CD4-positive, alpha-beta memory T cell (primary cell): ENCODE measurements around the gene HIF3A. TPM values are rescaled to one million over a fixed set of nuclear protein-coding genes. Genes with fewer than 3 reads are reported as not detected.
"Not testable (repeated sequence)": the region's sequence is repeated elsewhere in the genome, so short reads cannot be mapped to it uniquely, and the experiment has no call there.

Source experiments
- CTCF ChIA-PET: fragments of 350-600 bp; sonication (Branson Sonifier 250); formaldehyde crosslinking; loops from one replicate; lab custom pipeline; 2021; ENCODE audit warnings: inconsistent platforms; ENCODE audit not compliant: partially characterized antibody; lab: Charles Lee
- POLR2A ChIA-PET: fragments of 350-600 bp; sonication (Branson Sonifier 250); formaldehyde crosslinking; loops from one replicate; lab custom pipeline; 2021; ENCODE audit not compliant: partially characterized antibody; lab: Charles Lee
- DNase-seq, 5 donors: peaks; one replicate each; pipeline versions ENCODE4 v3.0.0 to v3.0.0-alpha.2; 2020 to 2022; ENCODE audit warnings: mixed read lengths in 1 of 5
- H3K27ac ChIP-seq: one replicate; pipeline ENCODE4 v1.7.0; 2013; ENCODE audit warnings: low read depth, low read length
- H3K27me3 ChIP-seq: 2 replicates; pipeline ENCODE4 v1.7.0; 2013; ENCODE audit warnings: mild to moderate bottlenecking, low read length, moderate library complexity; ENCODE audit not compliant: insufficient read depth
- H3K36me3 ChIP-seq: 2 replicates; pipeline ENCODE4 v1.7.0; 2013; ENCODE audit warnings: mild to moderate bottlenecking, low read length, moderate library complexity; ENCODE audit not compliant: insufficient read depth
- H3K4me1 ChIP-seq: 2 replicates; pipeline ENCODE4 v1.7.0; 2013; ENCODE audit warnings: mild to moderate bottlenecking, low read length, moderate library complexity; ENCODE audit not compliant: insufficient read depth
- H3K4me3 ChIP-seq, 2 donors: one replicate each; pipeline ENCODE4 v1.7.0; 2013; ENCODE audit warnings: low read length in 2 of 2, mild to moderate bottlenecking in 1 of 2
- H3K9me3 ChIP-seq, 2 donors: one replicate each; pipeline ENCODE4 v1.7.0; 2013; ENCODE audit warnings: low read length in 2 of 2, control low read depth in 1 of 2; ENCODE audit not compliant: control insufficient read depth in 1 of 2
- H3K27ac Mint-ChIP-seq, 7 donors: one replicate each; pipeline ENCODE4 v1.8.0; 2020 to 2021; ENCODE audit warnings: mixed read lengths in 7 of 7, mild to moderate bottlenecking in 6 of 7, inconsistent platforms in 3 of 7, moderate library complexity in 3 of 7
- H3K27me3 Mint-ChIP-seq, 2 donors: one replicate each; pipeline ENCODE4 v1.8.0; 2020 to 2021; ENCODE audit warnings: mixed read lengths in 2 of 2
- H3K36me3 Mint-ChIP-seq, 2 donors: one replicate each; pipeline ENCODE4 v1.8.0; 2020 to 2021; ENCODE audit warnings: mixed read lengths in 2 of 2, inconsistent platforms in 1 of 2, mild to moderate bottlenecking in 1 of 2
- H3K4me1 Mint-ChIP-seq, 4 donors: one replicate each; pipeline ENCODE4 v1.8.0; 2020 to 2021; ENCODE audit warnings: mixed read lengths in 4 of 4, mild to moderate bottlenecking in 1 of 4
- H3K4me3 Mint-ChIP-seq, 8 donors: one replicate each; pipeline ENCODE4 v1.8.0; 2020 to 2021; ENCODE audit warnings: mixed read lengths in 8 of 8, mild to moderate bottlenecking in 7 of 8, moderate library complexity in 6 of 8, inconsistent platforms in 3 of 8
- H3K9me3 Mint-ChIP-seq, 8 donors: one replicate each; pipeline ENCODE4 v1.8.0; 2020 to 2021; ENCODE audit warnings: mixed read lengths in 8 of 8, mild to moderate bottlenecking in 5 of 8, inconsistent platforms in 3 of 8, moderate library complexity in 1 of 8
- intact Hi-C: fragments of 100-400 bp; cut with micrococcal nuclease; formaldehyde crosslinking; loops from one replicate; pipeline ENCODE4 v1.15.1; 2023
- polyA plus RNA-seq, 2 donors: library from polyadenylated mRNA; unstranded; fragments of 300-500 nt; fragmentation: Illumina TruSeq; gene quantifications; one replicate each; pipeline ENCODE4 v1.2.3, GENCODE V29; 2021
- total RNA-seq, 2 experiments: library from RNA; stranded (reverse); gene quantifications; one replicate each; pipeline ENCODE4 v1.2.3, GENCODE V29; 2021

HIF3A gene
- total and polyA plus RNA-seq, 4 experiments from 2014 or later = not detected

DNA sequence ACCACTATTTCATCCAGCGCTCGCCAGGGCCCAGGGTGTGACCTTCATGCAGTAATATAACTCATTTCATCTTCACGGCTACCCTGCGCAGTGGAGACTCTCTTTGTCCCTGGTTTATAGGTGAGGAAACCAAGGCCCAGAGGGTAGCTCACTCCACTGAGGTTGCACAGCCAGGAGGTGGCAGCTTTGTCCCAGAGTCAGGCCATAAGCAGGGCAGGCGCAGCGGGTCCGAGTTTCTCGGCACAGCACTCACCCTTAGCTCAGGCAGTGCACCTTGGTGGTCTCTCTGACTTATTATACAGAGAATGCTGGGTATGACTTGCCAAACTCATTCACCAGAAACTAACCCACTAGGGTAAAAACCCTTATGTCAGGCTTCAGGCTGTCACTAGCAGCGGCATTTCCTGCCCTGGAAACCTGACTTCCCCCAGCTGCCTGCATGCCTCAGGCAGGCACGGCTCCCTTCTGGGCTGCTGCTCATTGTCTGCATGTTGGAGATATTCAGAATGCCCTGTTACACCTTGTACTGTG is 74.6 kb downstream of the HIF3A start:
- H3K27me3 ChIP-seq = no peaks in the 10 kb centered on the region
- ChIA-PET POLR2A (no interaction called here), CTCF (interaction anchor here (0.5 to 1.0 kb wide), 3 partner anchors 24 to 1738 kb away, joined by 3 to 7 read pairs (median 3); no protein-coding TSS in a partner anchor)
- no peak for DNase-seq
- H3K4me1 ChIP-seq = peaks cover 13% of the 10 kb centered on the region
- intact Hi-C loops = no loop called here
- Mint-ChIP-seq H3K27ac (peak overlapping the region in 3 of 7 donors; percentile 26 to 84 (median 64)), H3K27me3 (no peaks in the 10 kb centered on the region), H3K4me1 (peaks cover 12 to 32% (median 18%) of the 10 kb centered on the region in 4 donors), H3K9me3 (no peaks in the 10 kb centered on the region), H3K36me3 (peaks cover 18 to 26% of the 10 kb centered on the region in 2 donors), H3K4me3 (peak overlapping the region in 1 of 8 donors; percentile 26)
- no peaks in the 10 kb centered on the region for H3K9me3 ChIP-seq
- H3K27ac ChIP-seq = no peak overlapping the region
- peaks cover 7% of the 10 kb centered on the region for H3K36me3 ChIP-seq
- H3K4me3 ChIP-seq = no peak overlapping the region

DNA sequence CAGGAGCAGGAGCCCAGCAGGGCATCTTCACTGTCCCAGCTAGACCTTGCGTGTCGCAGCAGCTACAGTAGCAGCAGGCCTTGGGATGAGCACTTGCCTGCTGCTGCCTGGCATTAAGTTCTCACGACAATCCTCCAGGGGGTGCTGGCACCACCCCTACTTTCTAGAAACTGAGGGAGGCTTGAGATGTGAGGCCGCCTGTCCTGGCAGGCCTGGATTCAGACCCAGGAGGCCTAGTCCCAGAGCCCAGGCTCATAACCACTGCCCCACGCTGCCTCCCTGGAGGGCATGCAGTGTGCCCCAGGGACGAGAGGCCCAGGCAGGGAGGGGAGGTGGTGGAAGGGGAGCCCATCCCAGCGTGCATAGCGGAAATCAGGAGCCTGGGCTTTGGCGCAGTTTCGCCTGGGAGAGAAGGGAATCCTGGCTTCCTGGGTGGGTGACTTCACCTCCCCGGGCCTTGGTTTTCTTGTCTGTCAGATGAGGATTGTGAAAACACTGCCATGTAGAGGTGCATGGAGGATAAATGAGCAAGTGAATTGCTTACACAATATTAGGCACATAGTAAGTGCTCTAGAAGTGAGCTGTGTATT is 76.2 kb downstream of the HIF3A start:
- Mint-ChIP-seq H3K9me3 (no peaks in the 10 kb centered on the region), H3K4me1 (peaks cover 12 to 28% (median 19%) of the 10 kb centered on the region in 4 donors), H3K4me3 (no peak overlapping the region), H3K27ac (peak overlapping the region in 1 of 7 donors; percentile 22), H3K27me3 (no peaks in the 10 kb centered on the region), H3K36me3 (peaks cover 24 to 34% of the 10 kb centered on the region in 2 donors)
- intact Hi-C loops = no loop called here
- ChIA-PET CTCF (no interaction called here), POLR2A (no interaction called here)
- Histone ChIP-seq H3K9me3 (no peaks in the 10 kb centered on the region), H3K4me1 (peaks cover 13% of the 10 kb centered on the region), H3K27me3 (no peaks in the 10 kb centered on the region), H3K27ac (no peak overlapping the region), H3K4me3 (no peak overlapping the region), H3K36me3 (peaks cover 22% of the 10 kb centered on the region)
- DNase-seq = no peak

DNA sequence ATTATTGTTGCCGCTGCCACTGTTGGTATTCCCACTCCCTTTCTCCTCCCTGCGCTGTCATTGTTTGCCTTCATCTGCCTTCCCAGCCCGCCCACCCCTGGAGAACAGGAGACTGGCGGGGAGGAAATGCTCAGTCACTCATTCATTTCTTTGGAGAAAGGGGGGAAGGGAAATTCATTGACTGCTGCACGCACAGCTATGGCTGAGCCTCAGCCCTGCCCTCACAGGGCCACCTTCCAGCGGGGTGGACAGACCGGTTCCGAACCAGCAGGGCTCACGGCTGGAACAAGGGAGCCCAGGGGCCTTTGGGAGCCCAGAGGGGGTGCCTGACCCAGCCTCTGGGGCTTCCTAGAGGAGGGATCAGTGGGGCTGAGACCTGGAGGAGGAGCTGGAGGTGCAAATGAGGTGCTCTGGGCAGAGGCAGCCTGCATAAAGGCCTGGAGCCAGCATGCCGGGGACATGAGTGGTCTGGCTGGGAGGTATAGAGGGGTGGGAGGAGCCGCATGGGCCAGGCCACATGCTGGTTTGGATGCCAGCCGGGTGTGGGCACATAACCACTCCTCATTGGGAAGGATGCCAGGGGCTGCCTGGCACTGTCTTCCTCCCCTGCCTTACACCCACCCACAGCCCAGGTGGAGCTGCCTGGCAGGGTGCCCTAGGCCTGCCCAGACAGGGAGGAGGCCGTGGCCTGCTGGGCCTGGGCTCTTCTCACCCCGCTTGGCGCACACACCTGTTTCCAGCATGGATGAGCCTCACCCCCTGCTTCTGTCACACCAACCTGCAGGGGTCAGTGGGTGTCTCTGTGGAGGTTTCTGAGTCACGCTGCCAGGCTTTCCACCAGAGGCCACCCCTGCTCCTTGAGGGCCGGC is 76.9 kb downstream of the HIF3A start:
- no peaks in the 10 kb centered on the region for H3K9me3 Mint-ChIP-seq

DNA sequence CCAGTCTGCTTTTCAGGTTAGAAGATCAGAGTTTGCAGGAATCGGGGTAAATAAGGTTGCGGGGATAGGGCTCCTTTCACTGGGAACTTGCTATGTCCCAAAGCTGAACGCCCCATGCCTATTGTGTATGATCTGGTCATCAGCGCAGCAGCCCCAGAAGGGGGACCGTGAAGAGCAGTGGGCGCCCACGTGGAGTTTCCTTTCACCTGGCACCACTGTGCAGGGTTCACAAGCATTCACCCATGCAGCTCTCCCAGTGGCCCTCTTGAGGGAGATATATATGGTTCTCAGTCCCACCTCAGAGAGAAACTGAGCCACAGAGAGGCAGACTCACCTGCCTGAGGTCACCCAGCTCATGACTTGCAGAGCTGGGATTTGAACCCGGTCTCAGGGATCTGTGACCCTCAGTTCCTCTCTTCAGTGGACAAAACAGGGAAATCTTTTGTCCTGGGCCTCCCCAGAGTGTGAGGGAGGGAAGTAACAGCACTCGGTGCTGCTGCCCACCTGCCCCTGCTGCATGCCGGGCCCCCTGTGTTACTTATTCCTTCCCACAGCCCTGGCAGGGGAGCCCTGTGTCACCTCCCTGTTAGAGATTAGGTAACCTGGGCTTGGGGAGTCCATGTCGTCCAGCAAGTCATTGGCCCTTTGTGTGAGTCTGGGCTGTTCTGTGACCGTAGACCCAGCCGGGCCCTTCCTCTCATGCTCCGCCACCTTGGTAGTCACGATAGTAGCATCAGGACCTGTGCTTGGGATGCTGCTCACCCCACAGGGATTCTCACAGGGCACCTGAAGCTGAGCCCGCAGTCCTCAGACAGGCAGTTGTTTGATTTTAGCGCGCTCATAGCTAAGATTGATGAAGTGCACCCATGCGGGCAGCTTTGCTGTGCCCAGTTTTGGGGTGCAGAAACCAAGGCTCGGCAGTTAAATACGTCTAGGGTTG is 78.0 kb downstream of the HIF3A start:
- peak overlapping the region in 1 of 7 donors; percentile 61 for H3K27ac Mint-ChIP-seq

More for the DNA sequence above, 76.9 kb downstream of the HIF3A start:
- Mint-ChIP-seq H3K27ac (peak overlapping the region in 1 of 7 donors; percentile 74), H3K4me1 (peaks cover 11 to 26% (median 18%) of the 10 kb centered on the region in 4 donors), H3K36me3 (peaks cover 27 to 35% of the 10 kb centered on the region in 2 donors), H3K27me3 (no peaks in the 10 kb centered on the region), H3K4me3 (no peak overlapping the region)
- no peak overlapping the region for H3K27ac ChIP-seq
- ChIA-PET CTCF (no interaction called here), POLR2A (no interaction called here)
- no peaks in the 10 kb centered on the region for H3K9me3 ChIP-seq
- H3K4me3 ChIP-seq = no peak overlapping the region
- no peak for DNase-seq
- intact Hi-C loops = no loop called here
- H3K27me3 ChIP-seq = no peaks in the 10 kb centered on the region
- peaks cover 13% of the 10 kb centered on the region for H3K4me1 ChIP-seq
- H3K36me3 ChIP-seq = peaks cover 22% of the 10 kb centered on the region

DNA sequence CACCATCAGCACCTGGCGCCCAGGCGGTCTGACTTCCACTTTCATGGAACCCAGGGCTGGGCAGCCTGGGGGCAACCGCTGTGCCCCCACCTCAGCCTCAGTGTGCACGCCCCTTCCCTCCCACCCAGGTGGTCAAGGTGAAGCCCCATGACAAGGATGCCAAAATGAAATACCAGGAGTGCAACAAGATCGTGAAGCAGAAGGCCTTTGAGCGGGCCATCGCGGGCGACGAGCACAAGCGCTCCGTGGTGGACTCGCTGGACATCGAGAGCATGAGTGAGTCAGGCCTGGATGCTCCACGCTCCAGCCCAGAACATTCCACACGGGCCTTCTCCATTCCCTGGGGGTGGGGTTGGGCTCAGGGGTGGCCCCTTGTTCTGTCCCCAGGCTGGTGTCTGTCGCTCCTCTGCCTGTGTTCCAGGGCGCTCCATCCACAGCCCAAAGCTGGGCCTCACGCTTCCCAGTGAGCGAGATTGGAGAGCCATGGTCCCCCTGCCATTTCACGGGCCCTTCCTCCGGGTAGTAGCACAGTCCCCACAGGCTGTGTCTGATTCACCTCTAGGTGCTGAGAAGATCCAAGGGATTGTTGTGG is 78.7 kb downstream of the HIF3A start:
- Histone ChIP-seq H3K36me3 (peaks cover 29% of the 10 kb centered on the region), H3K4me1 (peaks cover 13% of the 10 kb centered on the region)
- H3K9me3 Mint-ChIP-seq, DNase-seq, intact Hi-C loops, CTCF ChIA-PET, POLR2A ChIA-PET, H3K27ac ChIP-seq, H3K27me3 Mint-ChIP-seq, H3K27me3 ChIP-seq, H3K4me3 Mint-ChIP-seq, H3K4me3 ChIP-seq, H3K9me3 ChIP-seq: not testable (repeated sequence)
- Mint-ChIP-seq H3K27ac (peak overlapping the region in 1 of 7 donors; percentile 65), H3K36me3 (peaks cover 34 to 43% of the 10 kb centered on the region in 2 donors), H3K4me1 (peaks cover 12 to 21% (median 14%) of the 10 kb centered on the region in 4 donors)

More for the DNA sequence above, 78.0 kb downstream of the HIF3A start:
- no peak for DNase-seq
- H3K27me3 ChIP-seq = no peaks in the 10 kb centered on the region
- ChIA-PET CTCF (no interaction called here), POLR2A (no interaction called here)
- H3K4me3 Mint-ChIP-seq = no peak overlapping the region
- no peaks in the 10 kb centered on the region for H3K27me3 Mint-ChIP-seq
- H3K9me3 ChIP-seq = no peaks in the 10 kb centered on the region
- intact Hi-C loops = no loop called here
- H3K4me1 Mint-ChIP-seq = peaks cover 9 to 21% (median 14%) of the 10 kb centered on the region in 4 donors
- H3K36me3 Mint-ChIP-seq = peaks cover 30 to 36% of the 10 kb centered on the region in 2 donors
- H3K4me1 ChIP-seq = peaks cover 13% of the 10 kb centered on the region
- H3K9me3 Mint-ChIP-seq = no peaks in the 10 kb centered on the region
- H3K36me3 ChIP-seq = peaks cover 28% of the 10 kb centered on the region
- H3K27ac ChIP-seq = no peak overlapping the region
- no peak overlapping the region for H3K4me3 ChIP-seq

DNA sequence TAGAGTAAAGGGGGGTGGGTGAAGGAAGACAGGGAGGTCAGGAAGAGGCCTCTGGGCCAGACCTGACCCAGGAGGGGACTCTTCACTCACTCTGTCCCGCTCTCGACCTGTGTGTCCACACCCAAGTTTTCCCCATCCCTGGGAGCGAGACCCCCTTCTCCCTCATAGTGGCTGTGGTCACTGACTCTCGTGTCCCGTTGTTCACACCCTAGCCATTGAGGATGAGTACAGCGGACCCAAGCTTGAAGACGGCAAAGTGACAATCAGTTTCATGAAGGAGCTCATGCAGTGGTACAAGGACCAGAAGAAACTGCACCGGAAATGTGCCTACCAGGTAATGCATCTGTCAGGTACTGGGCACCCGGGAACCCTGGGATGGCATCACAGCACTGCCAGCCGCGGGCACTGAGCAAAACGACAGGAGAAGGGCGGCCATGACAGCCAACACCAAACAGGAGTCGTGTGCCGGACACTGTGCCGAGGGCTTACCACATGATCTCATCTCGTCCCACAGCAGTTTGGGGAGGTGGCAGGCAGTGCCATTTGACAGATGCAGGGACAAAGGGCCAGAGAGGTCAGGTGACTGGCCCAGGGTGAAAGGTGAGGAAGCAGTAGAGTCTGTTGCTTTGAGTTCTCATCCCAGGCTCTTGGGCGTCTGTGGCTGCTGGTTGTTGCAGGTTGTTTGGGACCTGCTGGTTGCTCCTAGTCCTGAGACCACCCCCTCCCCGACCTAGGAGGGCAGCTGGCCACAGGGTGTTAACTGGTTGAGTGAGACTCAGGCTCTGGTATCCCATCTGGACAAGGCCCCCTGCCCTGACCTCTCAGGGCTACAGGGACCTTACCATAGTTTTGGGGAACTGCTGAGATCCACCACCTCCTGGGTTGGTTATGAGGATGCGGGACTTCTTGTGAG is 79.7 kb downstream of the HIF3A start:
- H3K4me1 Mint-ChIP-seq = peaks cover 7 to 14% (median 10%) of the 10 kb centered on the region in 4 donors
- ChIA-PET CTCF (interaction anchor here (1.5 kb wide), 1 partner anchor 8 kb away, joined by 5 read pairs; no protein-coding TSS in a partner anchor), POLR2A (no interaction called here)
- Histone ChIP-seq H3K36me3 (peaks cover 29% of the 10 kb centered on the region), H3K27ac (no peak overlapping the region), H3K4me1 (peaks cover 6% of the 10 kb centered on the region), H3K27me3 (no peaks in the 10 kb centered on the region), H3K9me3 (no peaks in the 10 kb centered on the region), H3K4me3 (no peak overlapping the region)
- H3K27me3 Mint-ChIP-seq = no peaks in the 10 kb centered on the region
- no peak for DNase-seq
- intact Hi-C loops = no loop called here
- no peak overlapping the region for H3K4me3 Mint-ChIP-seq
- H3K36me3 Mint-ChIP-seq = peaks cover 41 to 49% of the 10 kb centered on the region in 2 donors
- no peaks in the 10 kb centered on the region for H3K9me3 Mint-ChIP-seq
- peak overlapping the region in 2 of 7 donors; percentile 59 to 60 for H3K27ac Mint-ChIP-seq
